Measurements from ENCODE around the gene CSDE1.
"Not testable (repeated sequence)": the region's sequence is repeated elsewhere in the genome, so short reads cannot be mapped to it uniquely, and the experiment has no call there.

Gene CSDE1

GRCh38 chr1:114756009-114756892 lies 1.5 kb downstream of the CSDE1 start:
- Mint-ChIP-seq H3K27me3 (no peaks in the 10 kb centered on the region), H3K4me3 (peak overlapping the region; percentile 97), H3K4me1 (ENCODE audit: low read depth) (peaks cover 63% of the 10 kb centered on the region), H3K27ac (peak overlapping the region; percentile 100), H3K36me3 (peaks cover 15% of the 10 kb centered on the region), H3K9me3 (ENCODE audit: low read depth) (peaks cover 4% of the 10 kb centered on the region)

GRCh38 chr1:114755006-114755931 lies 2.5 kb downstream of the CSDE1 start:
- peaks cover 4% of the 10 kb centered on the region for H3K9me3 Mint-ChIP-seq (ENCODE audit: low read depth)
- peaks cover 15% of the 10 kb centered on the region for H3K36me3 Mint-ChIP-seq
- no peaks in the 10 kb centered on the region for H3K27me3 Mint-ChIP-seq
- peak overlapping the region; percentile 100 for H3K27ac Mint-ChIP-seq
- peak overlapping the region; percentile 97 for H3K4me3 Mint-ChIP-seq
- peaks cover 73% of the 10 kb centered on the region for H3K4me1 Mint-ChIP-seq (ENCODE audit: low read depth)

- Mint-ChIP-seq H3K4me1 (ENCODE audit: low read depth) (peaks cover 85% of the 10 kb centered on the region), H3K4me3 (peak overlapping the region; percentile 97), H3K27ac (peak overlapping the region; percentile 100), H3K36me3 (peaks cover 18% of the 10 kb centered on the region)
- H3K9me3 Mint-ChIP-seq (ENCODE audit: low read depth); H3K27me3 Mint-ChIP-seq: not testable (repeated sequence)
These were observed 4.1 kb downstream of the CSDE1 start for GRCh38 chr1:114753702-114754101.

- Mint-ChIP-seq H3K36me3 (peaks cover 19% of the 10 kb centered on the region), H3K4me1 (ENCODE audit: low read depth) (peaks cover 85% of the 10 kb centered on the region), H3K9me3 (ENCODE audit: low read depth) (no peaks in the 10 kb centered on the region), H3K27ac (no peak overlapping the region), H3K27me3 (no peaks in the 10 kb centered on the region), H3K4me3 (peak overlapping the region; percentile 36)
These were observed 4.6 kb downstream of the CSDE1 start for GRCh38 chr1:114753143-114753542.

- H3K36me3 Mint-ChIP-seq, result peaks cover 22% of the 10 kb centered on the region
- no peaks in the 10 kb centered on the region for H3K9me3 Mint-ChIP-seq (ENCODE audit: low read depth)
- H3K27me3 Mint-ChIP-seq, result no peaks in the 10 kb centered on the region
- peak overlapping the region; percentile 43 for H3K27ac Mint-ChIP-seq
- peaks cover 92% of the 10 kb centered on the region for H3K4me1 Mint-ChIP-seq (ENCODE audit: low read depth)
- peak overlapping the region; percentile 70 for H3K4me3 Mint-ChIP-seq
These were observed 7.0 kb downstream of the CSDE1 start for GRCh38 chr1:114750780-114751179.

- H3K27me3 Mint-ChIP-seq, result no peaks in the 10 kb centered on the region
- H3K36me3 Mint-ChIP-seq, result peaks cover 15% of the 10 kb centered on the region
- no peak overlapping the region for H3K27ac Mint-ChIP-seq
- H3K9me3 Mint-ChIP-seq (ENCODE audit: low read depth), result no peaks in the 10 kb centered on the region
- peak overlapping the region; percentile 15 for H3K4me3 Mint-ChIP-seq
- peaks cover 92% of the 10 kb centered on the region for H3K4me1 Mint-ChIP-seq (ENCODE audit: low read depth)
These were observed 7.9 kb downstream of the CSDE1 start for GRCh38 chr1:114749835-114750234.

- Mint-ChIP-seq H3K27me3 (no peaks in the 10 kb centered on the region), H3K4me3 (peak overlapping the region; percentile 53), H3K4me1 (ENCODE audit: low read depth) (peaks cover 87% of the 10 kb centered on the region), H3K27ac (peak overlapping the region; percentile 36), H3K36me3 (peaks cover 15% of the 10 kb centered on the region), H3K9me3 (ENCODE audit: low read depth) (no peaks in the 10 kb centered on the region)
These were observed 11.2 kb downstream of the CSDE1 start for GRCh38 chr1:114746450-114747121.

GRCh38 chr1:114745291-114745690 lies 12.5 kb downstream of the CSDE1 start:
- Mint-ChIP-seq H3K27me3 (no peaks in the 10 kb centered on the region), H3K4me1 (ENCODE audit: low read depth) (peaks cover 85% of the 10 kb centered on the region), H3K9me3 (ENCODE audit: low read depth) (no peaks in the 10 kb centered on the region), H3K4me3 (peak overlapping the region; percentile 53), H3K27ac (peak overlapping the region; percentile 36), H3K36me3 (peaks cover 18% of the 10 kb centered on the region)

- H3K27ac Mint-ChIP-seq, result no peak overlapping the region
- no peaks in the 10 kb centered on the region for H3K27me3 Mint-ChIP-seq
- peaks cover 66% of the 10 kb centered on the region for H3K4me1 Mint-ChIP-seq (ENCODE audit: low read depth)
- peak overlapping the region; percentile 3 for H3K4me3 Mint-ChIP-seq
- peaks cover 13% of the 10 kb centered on the region for H3K36me3 Mint-ChIP-seq
- H3K9me3 Mint-ChIP-seq (ENCODE audit: low read depth), result no peaks in the 10 kb centered on the region
These were observed 15.6 kb downstream of the CSDE1 start for GRCh38 chr1:114741963-114742746.

GRCh38 chr1:114740331-114740730 lies 17.5 kb downstream of the CSDE1 start:
- Mint-ChIP-seq H3K9me3 (ENCODE audit: low read depth) (no peaks in the 10 kb centered on the region), H3K4me3 (no peak overlapping the region), H3K36me3 (peaks cover 16% of the 10 kb centered on the region), H3K27me3 (no peaks in the 10 kb centered on the region), H3K27ac (peak overlapping the region; percentile 84), H3K4me1 (ENCODE audit: low read depth) (peaks cover 53% of the 10 kb centered on the region)

GRCh38 chr1:114737314-114737849 lies 20.4 kb downstream of the CSDE1 start:
- H3K36me3 Mint-ChIP-seq, result peaks cover 21% of the 10 kb centered on the region
- H3K27ac Mint-ChIP-seq, result peak overlapping the region; percentile 22
- H3K9me3 Mint-ChIP-seq (ENCODE audit: low read depth), result no peaks in the 10 kb centered on the region
- no peak overlapping the region for H3K4me3 Mint-ChIP-seq
- H3K4me1 Mint-ChIP-seq (ENCODE audit: low read depth), result peaks cover 30% of the 10 kb centered on the region
- no peaks in the 10 kb centered on the region for H3K27me3 Mint-ChIP-seq

GRCh38 chr1:114735479-114735878 lies 22.3 kb downstream of the CSDE1 start:
- Mint-ChIP-seq H3K4me3 (no peak overlapping the region), H3K27me3 (no peaks in the 10 kb centered on the region), H3K4me1 (ENCODE audit: low read depth) (peaks cover 23% of the 10 kb centered on the region), H3K27ac (peak overlapping the region; percentile 74), H3K9me3 (ENCODE audit: low read depth) (no peaks in the 10 kb centered on the region), H3K36me3 (peaks cover 18% of the 10 kb centered on the region)

- Mint-ChIP-seq H3K36me3 (peaks cover 7% of the 10 kb centered on the region), H3K27me3 (no peaks in the 10 kb centered on the region), H3K4me1 (ENCODE audit: low read depth) (peaks cover 14% of the 10 kb centered on the region), H3K4me3 (no peak overlapping the region), H3K27ac (peak overlapping the region; percentile 50), H3K9me3 (ENCODE audit: low read depth) (no peaks in the 10 kb centered on the region)
These were observed 28.0 kb downstream of the CSDE1 start for GRCh38 chr1:114729782-114730181.

- Mint-ChIP-seq H3K4me3 (no peak overlapping the region), H3K27ac (peak overlapping the region; percentile 38), H3K4me1 (ENCODE audit: low read depth) (peaks cover 14% of the 10 kb centered on the region), H3K27me3 (no peaks in the 10 kb centered on the region), H3K36me3 (peaks cover 9% of the 10 kb centered on the region), H3K9me3 (ENCODE audit: low read depth) (no peaks in the 10 kb centered on the region)
These were observed 29.2 kb downstream of the CSDE1 start for GRCh38 chr1:114728553-114728952.
